NCI-H2029 (cell line): ENCODE measurements around the gene IL24.
"Not testable (repeated sequence)": the region's sequence is repeated elsewhere in the genome, so short reads cannot be mapped to it uniquely, and the experiment has no call there.

Source experiments
- DNase-seq: peaks from one replicate; lab custom pipeline; 2025; lab: John Stamatoyannopoulos, UW

Gene IL24

DNA sequence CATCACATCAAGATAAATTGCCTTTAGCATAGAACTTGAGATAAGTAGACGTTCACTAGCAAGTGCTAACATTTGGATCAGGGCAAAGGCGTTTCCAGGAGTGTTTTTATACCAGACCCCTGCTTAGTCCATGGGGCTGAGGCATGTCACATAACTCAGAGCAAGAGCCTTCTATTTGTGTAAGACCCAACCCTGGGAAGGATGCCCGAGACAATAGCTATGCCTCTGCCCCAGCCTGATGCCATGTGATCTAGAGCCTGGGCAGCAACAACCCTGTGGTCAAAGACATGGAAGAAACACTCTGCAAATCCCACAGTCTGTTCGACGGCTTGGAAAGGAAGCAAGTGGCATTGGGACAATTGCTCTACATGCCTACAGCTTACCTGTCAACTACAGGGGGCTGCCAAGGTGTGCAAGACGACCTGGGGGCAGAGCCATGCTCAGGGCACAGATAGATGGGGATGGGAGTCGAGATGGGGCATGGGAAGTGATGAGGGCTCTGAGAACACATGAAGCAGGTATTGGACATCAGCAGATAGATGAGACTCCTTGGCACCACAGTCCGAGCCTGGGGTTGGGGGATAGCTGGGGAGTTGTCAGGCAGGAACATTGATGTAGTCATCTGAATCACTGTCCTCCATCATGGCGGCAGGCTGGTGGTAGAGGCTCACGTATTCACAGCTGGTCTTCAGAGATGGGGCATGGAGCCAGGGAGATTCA is 7.3 kb downstream of the IL24 start:
- no peak for DNase-seq

DNA sequence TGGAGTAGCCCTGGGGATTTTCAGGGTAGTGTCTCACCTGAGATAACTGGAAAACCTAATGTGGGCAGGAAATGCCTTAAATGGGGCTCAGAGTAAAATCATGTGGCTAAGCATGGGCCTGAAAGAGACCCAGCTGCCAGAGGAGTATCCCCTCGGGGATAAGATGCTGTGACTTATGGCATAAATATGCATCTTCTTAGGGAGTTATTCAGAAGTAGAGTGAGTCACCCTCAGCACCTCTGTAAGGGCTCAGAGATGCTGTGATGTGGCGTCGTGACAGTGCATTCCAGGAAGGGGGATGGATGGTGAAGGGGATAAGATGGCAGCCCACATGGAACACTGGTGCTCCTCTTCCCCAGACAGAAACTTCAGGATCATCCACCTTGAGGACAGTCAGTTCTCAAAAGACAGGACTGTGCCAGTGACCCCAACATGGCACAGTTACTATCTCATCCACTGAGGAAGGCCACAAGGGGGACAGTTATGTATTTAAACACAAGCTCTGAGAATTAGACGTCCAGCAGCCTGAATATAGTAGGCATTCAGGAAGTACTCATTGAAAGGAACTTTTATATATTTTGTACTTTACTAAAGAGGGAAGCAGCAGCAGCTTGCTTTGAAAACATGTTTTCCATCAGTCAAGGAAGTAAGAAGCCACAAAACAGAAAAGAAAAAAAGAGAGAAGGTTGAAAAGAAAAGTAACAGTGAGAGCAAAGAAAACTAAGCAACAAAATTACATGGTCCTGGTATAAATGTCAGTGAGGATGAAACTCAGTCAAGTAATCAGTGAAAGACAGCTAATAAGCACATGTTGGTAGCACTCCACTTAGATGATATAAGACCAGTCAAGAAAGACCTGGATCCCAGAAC is 8.3 kb downstream of the IL24 start:
- no peak for DNase-seq

DNA sequence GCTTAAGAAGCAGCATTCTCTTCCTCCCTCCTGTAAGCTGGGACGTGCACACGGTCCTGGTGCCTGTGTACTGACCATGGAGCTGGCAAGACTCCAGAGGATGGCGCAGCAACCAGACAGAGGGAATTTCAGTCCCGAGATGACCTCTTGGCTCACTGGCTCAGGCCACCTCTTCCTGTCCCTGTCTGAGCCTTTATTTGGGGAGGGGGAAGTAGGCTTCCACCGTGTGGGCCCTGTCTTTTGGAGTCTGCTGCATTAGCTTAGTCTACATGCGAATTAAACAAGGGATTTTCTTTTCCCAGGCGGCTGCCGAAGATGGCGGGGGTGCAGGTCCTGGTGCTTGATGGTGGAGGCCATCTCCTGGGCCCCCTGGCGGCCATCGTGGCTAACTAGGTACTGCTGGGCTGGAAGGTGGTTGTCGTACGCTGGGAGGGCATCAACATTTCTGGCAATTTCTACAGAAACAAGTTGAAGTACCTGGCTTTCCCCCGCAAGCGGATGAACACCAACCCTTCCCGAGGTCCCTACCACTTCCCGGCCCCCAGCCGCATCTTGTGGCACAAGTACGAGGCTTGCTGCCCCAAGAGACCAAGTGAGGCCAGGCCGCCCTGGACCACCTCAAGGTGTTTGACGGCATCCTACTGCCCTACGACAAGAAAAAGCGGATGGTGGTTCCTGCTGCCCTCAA is 10.2 kb downstream of the IL24 start:
- no peak for DNase-seq

DNA sequence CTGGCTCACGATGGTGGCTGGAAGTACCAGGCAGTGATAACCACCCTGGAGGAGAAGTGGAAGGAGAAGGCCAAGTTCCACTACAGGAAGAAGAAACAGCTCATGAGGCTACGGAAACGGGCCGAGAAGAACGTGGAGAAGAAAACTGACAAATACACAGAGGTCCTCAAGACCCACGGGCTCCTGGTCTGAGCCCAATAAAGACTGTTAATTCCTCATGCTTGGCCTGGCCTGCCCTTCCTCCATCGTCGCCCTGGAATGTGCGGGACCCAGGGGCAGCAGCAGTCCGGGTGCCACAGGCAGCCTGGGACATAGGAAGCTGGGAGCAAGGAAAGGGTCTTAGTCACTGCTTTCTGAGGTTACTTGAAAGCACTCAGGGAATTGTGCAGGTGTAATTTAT is 10.8 kb downstream of the IL24 start:
- DNase-seq: no peak

DNA sequence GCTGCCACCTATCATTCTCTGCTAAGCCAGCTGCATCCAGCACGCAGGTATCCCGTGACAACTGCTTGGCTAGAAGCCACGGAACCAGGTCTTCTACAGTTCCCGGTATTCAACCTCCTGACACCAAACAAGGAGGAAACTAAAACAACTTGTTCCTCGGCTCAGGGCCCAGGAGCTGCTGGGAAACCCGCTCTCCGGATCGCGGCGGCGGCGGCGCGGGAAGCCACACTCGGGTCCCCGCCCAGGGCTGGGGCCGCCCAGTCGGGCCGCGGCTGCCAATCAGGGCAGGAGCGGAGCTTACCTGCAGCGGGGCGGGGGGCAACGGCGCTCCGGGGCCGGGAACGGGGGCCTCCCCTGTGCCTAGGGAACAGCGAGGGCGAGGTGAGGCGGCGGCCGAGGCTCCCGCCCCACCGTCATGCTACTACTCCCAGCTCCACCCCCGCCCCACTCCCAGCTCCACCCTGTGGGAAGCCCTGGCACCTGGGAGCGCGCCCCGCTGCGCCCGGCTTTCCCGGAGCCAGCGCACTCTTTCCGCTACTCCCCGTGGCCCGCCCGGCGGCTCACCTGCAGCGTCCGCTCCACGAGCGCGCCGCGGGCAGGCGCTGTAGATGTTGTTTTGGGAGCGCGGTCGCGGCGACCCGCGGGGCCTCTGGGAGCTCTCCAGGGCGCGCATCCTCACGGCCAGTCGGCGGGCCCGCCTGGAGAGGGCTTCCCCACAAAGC is 12.1 kb downstream of the IL24 start:
- peak; percentile 94 for DNase-seq

DNA sequence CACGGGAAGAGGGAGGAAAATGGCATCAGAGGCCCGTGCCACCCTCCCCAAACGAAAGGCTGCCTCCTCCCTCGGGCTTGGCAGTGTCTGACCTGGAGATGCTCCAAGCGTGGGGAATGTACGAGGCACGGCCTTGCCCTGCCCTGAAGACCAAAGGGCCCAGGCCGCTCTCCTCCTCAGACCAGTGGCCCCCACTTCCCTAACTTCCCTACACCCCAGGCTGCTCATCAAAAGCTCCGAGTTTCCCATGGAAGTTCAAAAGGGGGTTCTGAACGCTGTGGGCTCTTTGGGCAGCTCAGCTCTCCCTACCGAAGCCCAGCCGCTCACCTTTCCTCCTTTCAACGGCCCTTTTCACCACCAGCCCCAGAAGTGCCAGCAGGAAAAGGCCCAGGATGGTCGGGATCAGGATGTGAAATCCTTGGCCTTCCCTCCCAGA is 12.7 kb downstream of the IL24 start:
- peak; percentile 43 for DNase-seq

DNA sequence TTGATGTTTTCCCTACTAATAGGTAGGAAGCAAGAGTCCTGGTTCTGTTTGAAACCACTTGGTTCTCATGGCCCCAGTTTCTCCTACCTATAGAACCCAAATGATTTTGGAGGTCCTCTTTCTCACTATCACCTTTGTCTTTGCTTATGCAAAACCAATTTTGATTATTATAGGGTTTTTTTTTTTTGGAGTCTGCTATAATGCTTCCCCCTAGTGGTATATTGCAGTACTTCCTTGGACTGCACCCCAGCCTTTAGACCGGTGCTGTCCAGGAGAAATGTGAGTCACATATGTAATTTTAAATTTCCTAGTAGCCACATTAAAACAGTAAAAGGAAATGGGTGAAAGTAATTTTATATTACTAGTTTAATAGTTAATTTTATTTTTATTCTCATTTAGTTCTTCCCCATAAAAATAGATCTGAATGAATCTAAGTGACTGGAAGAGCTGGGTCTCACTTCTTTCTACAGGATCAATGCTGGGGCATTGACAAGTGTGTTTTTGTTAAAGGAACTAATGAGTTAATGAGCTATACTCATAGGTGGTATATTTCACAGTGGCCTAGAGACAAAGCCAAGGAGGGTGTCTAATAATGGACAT is 13.9 kb downstream of the IL24 start:
- peak; percentile 19 for DNase-seq

DNA sequence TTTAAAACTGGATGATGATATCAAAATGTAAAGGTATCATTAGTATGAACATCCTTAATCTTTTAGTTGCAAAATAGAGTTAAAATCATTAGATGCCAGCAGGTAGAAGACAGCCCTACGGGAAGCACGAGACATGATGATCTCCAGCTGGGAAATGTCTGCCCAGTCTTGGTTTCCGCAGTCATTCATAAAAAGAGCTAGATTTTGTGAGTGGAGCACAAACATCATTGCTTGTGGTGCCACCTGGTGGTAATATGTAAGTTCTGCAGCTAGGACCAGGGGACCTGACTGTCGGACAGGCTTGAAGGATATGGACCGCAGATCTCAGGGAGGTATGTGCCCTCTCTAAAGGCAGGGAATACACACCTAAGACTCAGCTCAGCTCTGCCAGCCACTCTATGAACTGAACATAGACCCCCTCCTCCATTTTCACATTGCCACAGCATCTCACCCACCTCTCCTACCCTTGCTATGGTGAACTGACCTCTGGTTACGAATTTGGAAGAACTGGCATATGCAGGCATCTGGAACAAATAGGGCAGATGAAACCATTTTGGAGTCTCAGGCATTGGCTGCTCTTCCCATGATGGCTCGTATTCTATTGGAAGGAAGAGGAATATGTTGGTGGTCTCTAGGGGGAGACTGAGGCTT is 15.3 kb downstream of the IL24 start:
- peak; percentile 67 for DNase-seq

DNA sequence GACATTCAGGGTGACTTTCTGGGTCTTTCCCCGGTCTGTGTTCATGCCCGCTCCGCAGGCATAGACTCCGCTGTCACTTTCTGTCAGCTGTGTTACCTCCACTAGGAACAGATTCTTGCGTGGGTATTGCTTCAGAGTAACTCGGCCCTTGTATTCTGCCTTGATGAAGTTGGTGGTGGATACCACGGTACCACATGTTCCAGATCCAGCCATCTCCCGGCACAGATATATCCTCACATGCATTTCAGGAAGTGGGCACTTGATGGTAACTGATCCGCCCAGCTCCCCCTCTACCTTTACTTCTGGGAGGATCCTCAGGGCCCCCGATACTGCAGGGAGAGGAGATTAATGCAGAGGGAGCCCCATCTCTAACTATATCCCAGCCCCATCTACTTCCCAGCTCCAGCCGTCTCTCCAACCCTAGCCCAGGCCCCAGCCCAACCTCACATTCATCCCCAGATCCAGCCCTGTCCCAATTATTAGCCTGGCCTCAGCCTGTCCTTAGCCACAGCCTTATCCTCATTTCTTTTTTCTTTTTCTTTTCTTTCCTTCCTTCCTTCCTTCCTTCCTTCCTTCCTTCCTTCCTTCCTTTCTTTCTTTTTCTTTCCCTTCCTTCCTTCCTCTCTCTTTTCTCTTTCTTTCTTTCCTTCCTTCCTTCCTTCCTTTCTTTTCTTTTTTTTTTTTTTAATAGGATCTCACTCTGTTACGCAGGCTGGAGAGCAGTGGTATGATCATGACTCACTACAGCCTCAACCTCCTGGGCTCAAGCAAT is 16.7 kb downstream of the IL24 start:
- no peak for DNase-seq

DNA sequence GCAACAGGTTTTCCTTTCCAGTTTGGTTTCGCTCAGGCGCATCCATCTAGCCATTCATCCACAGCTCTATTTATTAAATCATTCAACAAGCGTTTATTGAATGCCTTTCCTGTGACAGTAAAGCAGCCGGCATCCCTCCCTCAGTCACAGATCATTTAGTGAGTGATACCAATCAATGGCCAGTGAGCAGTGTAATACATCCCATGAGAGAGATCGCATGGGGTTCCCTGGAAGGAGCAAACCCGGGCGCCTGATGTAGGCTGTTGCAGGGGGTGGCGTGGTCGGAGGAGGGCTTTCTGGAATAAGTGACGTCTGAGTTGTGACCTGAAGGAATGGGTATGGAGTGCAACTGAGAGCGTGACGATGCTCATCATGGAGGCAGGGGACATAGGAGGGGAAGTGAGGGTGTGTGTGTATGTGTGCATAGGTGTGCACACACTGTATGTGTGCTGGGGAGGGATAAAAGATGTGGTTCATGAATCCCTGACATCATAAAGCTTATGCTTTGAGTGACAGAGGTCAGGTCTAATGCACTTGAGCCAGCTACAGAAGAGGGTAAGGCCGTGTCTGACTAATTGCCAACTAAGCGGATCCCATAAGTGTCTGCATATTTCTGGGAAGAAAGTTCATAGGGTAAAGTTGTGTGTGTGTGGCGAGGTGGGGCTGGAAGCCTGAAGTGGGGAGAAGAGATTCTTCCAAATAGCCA is 17.9 kb downstream of the IL24 start:
- no peak for DNase-seq

DNA sequence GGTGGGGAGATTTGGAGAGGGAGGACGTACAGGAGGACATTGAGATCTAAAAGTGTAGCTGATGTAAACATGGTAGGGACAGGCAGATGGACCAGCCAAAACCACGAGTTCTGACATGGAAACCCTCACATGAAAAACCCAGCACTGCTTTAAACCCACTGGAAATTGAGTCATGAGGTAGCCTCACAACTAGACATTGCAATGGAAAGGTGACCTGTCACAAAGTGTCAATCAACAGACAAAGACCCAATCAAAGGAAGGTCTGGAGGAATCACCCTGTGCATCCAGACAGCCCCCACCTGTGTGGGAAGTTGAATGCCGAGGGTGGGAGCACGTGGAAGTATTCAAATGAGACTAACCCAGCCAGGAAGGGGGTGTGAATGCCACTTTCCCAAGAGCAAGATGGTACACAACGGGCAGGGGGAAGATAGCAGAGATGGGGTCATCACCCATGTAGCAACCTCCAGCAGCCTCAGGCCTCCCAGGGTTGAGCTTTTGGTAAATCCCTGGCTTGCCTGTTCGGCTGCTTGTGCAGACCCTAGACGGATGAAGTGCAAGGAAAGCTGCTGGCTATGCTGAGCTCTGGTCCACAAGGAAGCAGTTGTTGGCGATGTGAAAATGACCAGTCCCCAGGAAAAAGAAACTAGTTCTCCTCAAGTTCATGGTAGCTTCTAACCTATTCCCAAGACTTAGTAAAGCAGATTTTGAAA is 18.9 kb downstream of the IL24 start:
- no peak for DNase-seq

DNA sequence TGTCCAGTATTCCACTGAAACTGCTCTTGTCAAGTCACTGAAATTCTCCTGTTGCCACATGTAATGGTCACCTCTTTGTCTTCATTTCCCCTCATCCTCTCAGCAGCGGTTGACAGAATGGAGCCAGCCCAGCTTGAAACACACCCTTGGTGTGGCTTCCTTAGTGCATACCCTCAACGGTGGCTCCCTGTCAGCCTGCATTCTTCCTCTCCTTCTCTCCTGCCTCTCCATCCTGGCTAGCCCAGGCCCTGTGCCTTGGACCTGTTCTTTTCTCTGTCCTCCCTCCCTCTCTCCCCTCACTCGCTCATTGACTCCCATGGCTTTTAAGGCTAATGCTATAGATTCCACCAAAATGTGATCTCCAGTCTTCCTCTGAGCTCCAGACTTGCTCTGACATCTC is 20.8 kb downstream of the IL24 start:
- DNase-seq: no peak

DNA sequence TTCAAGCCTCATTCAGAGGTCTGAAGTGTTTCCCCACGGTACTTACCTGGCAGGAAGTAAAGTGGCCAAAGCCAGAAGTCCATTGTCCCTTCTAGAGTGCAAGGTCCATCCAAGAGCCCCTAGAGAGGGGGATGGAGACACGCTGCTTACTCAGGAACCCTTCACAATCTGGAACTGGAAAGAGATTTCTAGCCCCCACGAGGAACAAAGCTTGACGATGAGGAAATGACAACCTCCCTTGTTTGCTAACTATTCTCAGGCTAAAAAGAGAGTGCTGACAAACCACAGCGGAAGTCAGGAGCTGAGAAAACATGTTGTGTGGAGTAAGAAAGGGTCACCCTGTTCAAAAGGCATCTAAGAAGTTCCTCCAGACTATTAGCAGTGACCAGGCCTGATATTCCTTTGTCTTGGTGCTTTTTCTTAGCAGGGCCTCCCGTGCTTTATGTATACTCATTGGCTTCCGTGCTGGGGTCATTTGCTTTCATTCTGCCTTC is 24.6 kb downstream of the IL24 start, which contains the start of gene FCMR:
FCMR (minus strand) TSS at position 170 of the 494 bp plus-strand sequence; CDS start at position 83, 87 bp downstream.
- peak; percentile 80 for DNase-seq

DNA sequence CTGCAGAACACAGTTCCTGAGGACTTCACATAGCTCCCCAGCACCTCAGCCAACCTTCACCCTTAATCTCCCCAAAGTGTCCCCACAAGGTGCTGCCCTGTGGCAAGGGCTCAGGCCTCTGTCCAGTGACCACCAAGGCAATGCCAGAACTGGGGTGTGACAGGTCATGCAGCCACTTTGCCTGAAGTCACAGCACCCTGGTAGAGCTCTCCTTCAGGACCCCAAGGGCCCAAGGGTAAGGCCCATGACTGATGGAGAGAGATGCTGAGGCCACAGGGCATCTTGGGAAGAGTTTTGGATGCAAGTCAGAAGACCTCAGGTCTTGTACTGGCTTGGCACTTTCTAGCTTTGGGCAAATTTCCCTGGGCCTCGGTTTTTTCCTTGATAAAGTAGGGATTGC is 25.3 kb downstream of the IL24 start:
- DNase-seq: no peak

DNA sequence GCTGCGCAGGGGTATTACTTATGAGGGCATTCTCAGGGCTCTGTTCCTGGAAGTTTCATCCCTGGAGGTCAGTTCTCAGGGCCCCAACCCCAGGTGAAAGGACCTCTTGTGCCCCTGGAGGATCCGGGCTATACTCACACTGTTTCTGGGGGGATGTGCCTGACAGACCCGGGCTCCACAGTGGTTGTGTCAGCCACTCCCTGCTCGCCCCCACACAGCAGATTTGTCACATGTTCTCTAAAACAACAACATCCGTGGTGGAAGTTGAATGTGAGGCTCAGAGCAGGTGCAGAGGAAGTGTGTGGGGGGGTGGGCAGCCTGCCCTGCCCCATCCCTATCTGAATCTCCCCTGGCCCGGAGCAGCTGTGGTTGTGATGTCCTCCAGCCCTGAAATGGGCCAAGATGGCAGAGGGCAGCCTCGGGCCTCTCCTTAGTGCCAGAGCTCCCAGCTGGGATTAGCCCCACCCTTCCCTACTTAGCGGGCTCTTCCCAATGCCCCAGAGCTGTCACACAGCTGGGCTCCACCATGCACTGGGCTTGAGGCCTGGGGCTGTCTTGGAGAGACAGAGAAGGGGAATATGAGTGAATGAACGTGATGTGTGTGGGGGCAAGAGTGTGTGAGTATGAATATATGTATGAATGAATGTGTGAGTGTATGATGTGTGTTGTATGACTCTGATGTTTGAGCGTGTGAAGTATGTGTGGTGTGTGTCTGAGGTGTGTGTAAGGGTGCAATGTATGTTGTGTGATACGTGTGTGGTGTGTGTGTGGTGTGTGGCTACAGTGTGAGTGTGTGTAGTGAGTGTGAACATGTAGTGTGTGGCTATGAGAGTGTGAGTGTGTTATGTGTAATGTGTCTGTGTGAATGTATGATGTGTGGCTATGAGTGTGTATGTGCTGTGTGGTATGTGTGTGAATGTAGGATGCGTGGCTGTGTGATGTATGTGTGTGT is 26.0 kb downstream of the IL24 start:
- no peak for DNase-seq

DNA sequence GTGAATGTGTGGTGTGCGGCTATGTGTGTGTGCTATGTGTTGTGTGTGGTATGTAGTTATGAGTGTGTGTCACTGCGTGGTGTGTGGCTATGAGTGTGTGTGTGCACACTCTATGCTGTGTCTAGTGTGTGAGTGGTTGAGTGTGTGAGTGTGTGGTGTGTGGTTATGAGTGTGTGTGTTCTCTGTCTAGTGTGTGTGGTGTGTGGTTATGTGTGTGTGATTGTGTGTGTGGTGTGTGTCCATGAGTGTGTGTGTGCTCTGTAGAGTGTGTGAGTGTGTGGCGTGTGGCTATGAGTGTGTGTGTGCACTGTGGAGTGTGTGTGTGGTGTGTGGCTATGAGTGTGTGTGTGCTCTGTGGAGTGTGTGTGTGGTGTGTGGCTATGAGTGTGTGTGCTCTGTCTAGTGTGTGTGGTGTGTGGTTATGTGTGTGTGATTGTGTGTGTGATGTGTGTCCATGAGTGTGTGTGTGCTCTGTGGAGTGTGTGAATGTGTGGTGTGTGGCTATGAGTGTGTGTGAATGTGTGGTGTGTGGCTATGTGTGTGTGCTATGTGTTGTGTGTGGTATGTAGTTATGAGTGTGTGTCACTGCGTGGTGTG is 26.8 kb downstream of the IL24 start:
- not testable (repeated sequence) for DNase-seq

DNA sequence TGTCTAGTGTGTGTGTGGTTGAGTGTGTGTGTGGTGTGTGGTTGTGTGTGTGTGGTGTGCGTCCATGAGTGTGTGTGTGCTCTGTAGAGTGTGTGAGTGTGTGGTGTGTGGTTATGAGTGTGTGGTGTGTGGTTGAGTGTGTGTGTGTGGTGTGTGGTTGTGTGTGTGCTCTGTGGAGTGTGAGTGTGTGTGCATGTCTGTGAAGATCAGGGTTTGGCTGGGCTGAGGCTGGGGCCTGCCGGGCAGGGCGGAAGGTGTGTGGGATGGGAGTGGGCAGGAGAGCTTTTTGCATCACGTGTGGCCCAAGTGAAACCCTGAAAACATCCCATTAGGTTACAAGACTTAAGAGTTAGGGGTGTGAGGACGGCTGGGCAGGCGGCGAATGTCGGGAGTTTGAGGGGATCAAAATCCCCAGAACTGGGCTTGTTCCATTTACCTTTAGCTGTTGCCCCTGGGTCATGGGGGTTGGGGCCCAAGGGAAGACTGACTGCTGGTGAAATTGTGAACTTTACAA is 27.4 kb downstream of the IL24 start:
- DNase-seq: no peak
